Sigmoid colon (tissue), 7 donors: ENCODE data around the gene CDIPT. TPM values are rescaled to one million over a fixed set of nuclear protein-coding genes. Genes with fewer than 3 reads are reported as not detected.

Experiments
- DNase-seq: peaks from one replicate; pipeline ENCODE4 v3.0.0-alpha.2; 2019
- H3K27ac ChIP-seq, 4 donors: fragments of 200-600 bp; sonication (generic); one replicate each; pipeline ENCODE4 v1.5.1; 2016 to 2019; ENCODE audit warnings: mild to moderate bottlenecking in 1 of 4
- H3K27me3 ChIP-seq, 3 donors: fragments of 200-600 bp; sonication (generic); one replicate each; pipeline ENCODE4 v1.5.1; 2019; ENCODE audit warnings: mild to moderate bottlenecking in 1 of 3
- H3K36me3 ChIP-seq, 4 donors: fragments of 200-600 bp; sonication (generic); one replicate each; pipeline ENCODE4 v1.5.1; 2016 to 2019
- H3K4me1 ChIP-seq, 4 donors: fragments of 200-600 bp; sonication (generic); one replicate each; pipeline ENCODE4 v1.5.1; 2017 to 2019
- H3K4me3 ChIP-seq, 4 donors: fragments of 200-600 bp; sonication (generic); one replicate each; pipeline ENCODE4 v1.5.1; 2017 to 2019; ENCODE audit warnings: mild to moderate bottlenecking in 2 of 4, moderate library complexity in 1 of 4
- H3K9me3 ChIP-seq, 4 donors: fragments of 200-600 bp in 3 of 4; sonication (generic) in 3 of 4; one replicate each; pipeline versions ENCODE4 v1.5.1 to v1.6.1; 2013 to 2019
- CTCF ChIP-seq, 4 experiments: fragments of 450-650 bp in 3 of 4; fragments of 200-600 bp in 1 of 4; IDR thresholded peaks; one replicate each; pipeline ENCODE4 v1.5.1; 2016 to 2019; ENCODE audit warnings: antibody characterized with exemption in 4 of 4, mild to moderate bottlenecking in 3 of 4, moderate library complexity in 2 of 4
- EP300 ChIP-seq, 4 donors: sonication (generic); formaldehyde crosslinking; IDR thresholded peaks; one replicate each; pipeline ENCODE4 v1.6.1; 2017; ENCODE audit warnings: antibody characterized with exemption in 4 of 4
- POLR2A ChIP-seq, 2 donors: fragments of 450-650 bp; IDR thresholded peaks; one replicate each; pipeline ENCODE4 v1.6.1; 2016; ENCODE audit warnings: antibody characterized with exemption in 2 of 2, mild to moderate bottlenecking in 2 of 2, moderate library complexity in 2 of 2
- POLR2AphosphoS5 ChIP-seq, 4 donors: sonication (generic); formaldehyde crosslinking; IDR thresholded peaks; one replicate each; pipeline ENCODE4 v1.6.1; 2017; ENCODE audit warnings: antibody characterized with exemption in 4 of 4
- WGBS, 2 donors: extraction: QIAGEN DNeasy Blood & Tissue Kit; methylation state at CpG; one replicate each; pipeline ENCODE4 v1.1.7; 2013; 5-methylcytosine and 5-hydroxymethylcytosine counted together
- intact Hi-C: fragments of 100-400 bp; cut with DNase I; formaldehyde crosslinking; loops from one replicate; pipeline ENCODE4 v1.15.1; 2023
- polyA plus RNA-seq, 3 donors: library from polyadenylated mRNA; stranded (reverse); fragments of 200-250 nt; gene quantifications; one replicate each; pipeline ENCODE4 v1.2.3, GENCODE V29; 2013
- total RNA-seq, 4 donors: library from RNA; depleted of rRNA; stranded (reverse); fragments of >200 nt; gene quantifications; one replicate each; pipeline ENCODE4 v1.1.0, GENCODE V29; 2016
- donor health status: healthy with polysubstance abuse.
- donor health status: Bipolar disorder and iron deficiency.
- donor health status: healthy.

Gene CDIPT
- total and polyA plus RNA-seq, 7 donors = 39.8 to 120 (median 107) TPM

DNA sequence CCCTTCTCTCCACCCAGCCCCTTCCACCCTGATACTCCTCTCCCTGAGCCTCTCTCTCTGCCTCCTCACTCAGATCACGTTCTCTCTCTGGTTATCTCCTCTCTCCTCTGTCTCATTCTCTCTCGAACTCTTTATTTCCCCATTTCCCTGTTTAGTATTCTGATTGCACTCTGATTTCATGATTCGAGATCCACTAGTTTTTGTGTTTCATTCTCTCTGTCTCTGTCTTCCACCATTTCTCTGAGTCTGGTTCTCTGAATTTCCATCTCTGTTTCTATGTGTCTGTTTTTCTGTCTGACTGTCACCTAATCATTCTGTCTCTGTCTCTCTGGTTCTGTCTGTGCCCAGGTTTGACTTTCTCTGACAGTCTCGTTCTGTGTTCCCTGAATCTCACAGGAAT lies 34.3 kb upstream of the CDIPT start:
- Histone ChIP-seq H3K4me1 (peaks cover 0 to 20% (median 13%) of the 10 kb centered on the region in 4 donors), H3K27ac (no peak overlapping the region), H3K36me3 (no peaks in the 10 kb centered on the region), H3K9me3 (no peaks in the 10 kb centered on the region), H3K4me3 (no peak overlapping the region), H3K27me3 (peaks cover 12 to 40% (median 26%) of the 10 kb centered on the region in 3 donors)
- 52 to 80% methylated on average over 4 of the region's 4 CpGs for WGBS, 2 donors
- no peak for TF ChIP-seq CTCF (IDR thresholded peaks at IDR 0.05)
- no peak for TF ChIP-seq POLR2AphosphoS5 (IDR thresholded peaks at IDR 0.05)
- no peak for TF ChIP-seq POLR2A (IDR thresholded peaks at IDR 0.05)
- no peak for TF ChIP-seq EP300 (IDR thresholded peaks at IDR 0.05)
- intact Hi-C loops = no loop called here
- DNase-seq = no peak

GRCh38 chr16:29896841-29897240 lies 33.8 kb upstream of the CDIPT start:
- intact Hi-C loops = no loop called here
- H3K27me3 ChIP-seq = peaks cover 12 to 40% (median 26%) of the 10 kb centered on the region in 3 donors
- no peaks in the 10 kb centered on the region for H3K9me3 ChIP-seq
- WGBS, 2 donors = 55 to 70% methylated on average over 15 of the region's 15 CpGs
- no peak for DNase-seq
- peaks cover 0 to 20% (median 13%) of the 10 kb centered on the region in 4 donors for H3K4me1 ChIP-seq
- H3K4me3 ChIP-seq = no peak overlapping the region
- no peak for TF ChIP-seq POLR2AphosphoS5 (IDR thresholded peaks at IDR 0.05)
- no peak for TF ChIP-seq CTCF (IDR thresholded peaks at IDR 0.05)
- no peak for TF ChIP-seq POLR2A (IDR thresholded peaks at IDR 0.05)
- TF ChIP-seq EP300 (IDR thresholded peaks at IDR 0.05) = no peak
- H3K36me3 ChIP-seq = no peaks in the 10 kb centered on the region
- H3K27ac ChIP-seq = no peak overlapping the region

GRCh38 chr16:29894352-29894751 lies 31.3 kb upstream of the CDIPT start:
- WGBS, 2 donors = 65 to 79% methylated on average over 4 of the region's 4 CpGs
- no peak for TF ChIP-seq CTCF (IDR thresholded peaks at IDR 0.05)
- no peak for TF ChIP-seq POLR2A (IDR thresholded peaks at IDR 0.05)
- no peak for TF ChIP-seq POLR2AphosphoS5 (IDR thresholded peaks at IDR 0.05)
- no peak for TF ChIP-seq EP300 (IDR thresholded peaks at IDR 0.05)
- H3K9me3 ChIP-seq = no peaks in the 10 kb centered on the region
- peaks cover 0 to 3% (median 1%) of the 10 kb centered on the region in 4 donors for H3K4me1 ChIP-seq
- peaks cover 12 to 36% (median 25%) of the 10 kb centered on the region in 3 donors for H3K27me3 ChIP-seq
- intact Hi-C loops = no loop called here
- H3K36me3 ChIP-seq = no peaks in the 10 kb centered on the region
- no peak for DNase-seq
- H3K4me3 ChIP-seq = no peak overlapping the region
- no peak overlapping the region for H3K27ac ChIP-seq

- Histone ChIP-seq H3K9me3 (no peaks in the 10 kb centered on the region), H3K27ac (no peak overlapping the region), H3K36me3 (no peaks in the 10 kb centered on the region), H3K27me3 (peaks cover 8 to 28% (median 19%) of the 10 kb centered on the region in 3 donors), H3K4me1 (no peaks in the 10 kb centered on the region), H3K4me3 (no peak overlapping the region)
- intact Hi-C loops = no loop called here
- no peak for DNase-seq
- 91 to 94% methylated on average over 3 of the region's 3 CpGs for WGBS, 2 donors
- no peak for TF ChIP-seq EP300 (IDR thresholded peaks at IDR 0.05)
- no peak for TF ChIP-seq POLR2AphosphoS5 (IDR thresholded peaks at IDR 0.05)
- no peak for TF ChIP-seq POLR2A (IDR thresholded peaks at IDR 0.05)
- no peak for TF ChIP-seq CTCF (IDR thresholded peaks at IDR 0.05)
These were observed 30.5 kb upstream of the CDIPT start for GRCh38 chr16:29893553-29893952.

DNA sequence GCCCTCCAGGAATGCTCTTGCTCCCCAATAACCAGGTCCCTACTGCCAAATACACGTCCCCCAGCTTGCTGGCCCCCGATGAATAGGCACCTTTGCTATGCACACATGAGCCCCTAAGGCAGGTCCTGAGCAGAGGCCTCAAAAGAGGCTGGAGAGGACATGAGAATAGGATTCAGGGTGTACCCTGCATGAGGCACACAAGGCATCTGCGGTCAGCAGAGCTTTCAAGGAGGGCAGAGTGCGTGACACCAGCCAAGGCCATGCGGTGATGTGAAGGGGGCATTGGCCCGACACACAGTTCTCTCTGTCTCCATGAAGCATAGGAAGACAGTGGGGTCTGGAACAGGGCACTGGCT lies 29.4 kb upstream of the CDIPT start:
- Histone ChIP-seq H3K27ac (no peak overlapping the region), H3K4me3 (no peak overlapping the region), H3K9me3 (no peaks in the 10 kb centered on the region), H3K36me3 (no peaks in the 10 kb centered on the region), H3K4me1 (no peaks in the 10 kb centered on the region), H3K27me3 (peaks cover 0 to 17% (median 9%) of the 10 kb centered on the region in 3 donors)
- intact Hi-C loops = no loop called here
- TF ChIP-seq EP300 (IDR thresholded peaks at IDR 0.05) = no peak
- TF ChIP-seq POLR2A (IDR thresholded peaks at IDR 0.05) = no peak
- TF ChIP-seq POLR2AphosphoS5 (IDR thresholded peaks at IDR 0.05) = no peak
- no peak for TF ChIP-seq CTCF (IDR thresholded peaks at IDR 0.05)
- 92 to 93% methylated on average over 6 of the region's 6 CpGs for WGBS, 2 donors
- DNase-seq = no peak
